ENCODE results near the gene APCDD1. TPM values are rescaled to one million over a fixed set of nuclear protein-coding genes. Genes with fewer than 3 reads are reported as not detected.

The APCDD1 gene
- total and polyA plus RNA-seq, 2 of the 8 experiments (the other 6 are each of a cell fraction or from before 2014, with no cell fraction given), result 2.6 to 3.6 TPM

DNA sequence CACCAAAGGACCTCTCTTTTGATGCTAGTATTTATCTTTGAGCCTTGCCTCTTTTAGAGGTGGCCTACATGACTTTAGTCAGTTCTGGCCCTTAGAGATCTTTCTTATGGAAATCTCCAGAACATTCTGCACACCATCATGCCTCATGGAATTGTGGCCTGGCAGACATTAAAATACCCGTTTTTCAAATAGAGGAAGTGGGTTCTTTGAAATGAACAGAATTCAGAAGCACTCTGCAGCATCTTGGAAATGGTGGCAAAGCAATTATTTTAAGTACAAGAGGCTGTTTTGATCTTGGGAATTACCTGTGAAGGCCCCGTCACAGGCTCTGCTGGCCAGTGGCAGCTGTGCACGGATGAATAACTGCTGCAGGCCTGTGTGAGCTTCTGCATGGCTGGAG is 40.7 kb upstream of the APCDD1 start:
- Histone ChIP-seq H3K4ac (replicated peaks; ENCODE audit: insufficient read length, low read depth, low read length) (no peak overlapping the region), H3K14ac (ENCODE audit: insufficient read length) (no peak overlapping the region), H3K4me1 (replicated peaks in 1 of 4; ENCODE audit: control insufficient read depth in 3 of 4, insufficient read depth in 4 of 4, low read length in 3 of 4) (peaks cover 0 to 5% (median 3%) of the 10 kb centered on the region in 4 experiments; a peak in 3 of 7 replicates), H4K8ac (ENCODE audit: extremely low read depth, insufficient read depth, low read length) (no peak overlapping the region), H3K18ac (ENCODE audit: extremely low read depth, low read length) (no peak overlapping the region), H2BK20ac (ENCODE audit: low read length) (no peak overlapping the region), H4K91ac (replicated peaks; ENCODE audit: insufficient read length, low read length) (no peak overlapping the region), H2BK5ac (ENCODE audit: low read depth, low read length) (no peak overlapping the region), H3K4me3 (ENCODE audit: extremely low read depth in 1 of 4, insufficient read depth in 2 of 4, low read depth in 3 of 4, low read length in 4 of 4) (no peak overlapping the region), H3K9ac (replicated peaks in 1 of 4; ENCODE audit: extremely low read depth in 1 of 4, low read depth in 3 of 4, low read length in 3 of 4) (no peak overlapping the region), H3K56ac (replicated peaks; ENCODE audit: insufficient read length, low read depth, low read length) (no peak overlapping the region), H2BK15ac (ENCODE audit: low read length) (no peak overlapping the region), H2AFZ (ENCODE audit: low read length) (no peak overlapping the region), H3K79me1 (ENCODE audit: low read depth, low read length) (no peaks in the 10 kb centered on the region), H2BK120ac (replicated peaks; ENCODE audit: low read depth, low read length) (no peak overlapping the region), H3K36me3 (ENCODE audit: control insufficient read depth in 2 of 4, insufficient read depth in 4 of 4, low read length in 3 of 4) (no peaks in the 10 kb centered on the region), H4K20me1 (replicated peaks in 1 of 2; ENCODE audit: control insufficient read depth in 1 of 2, insufficient read depth in 2 of 2, low read length in 2 of 2) (no peaks in the 10 kb centered on the region), H3K27ac (ENCODE audit: low read depth, low read length) (no peak overlapping the region), H3K23ac (ENCODE audit: insufficient read length) (no peak overlapping the region), H2AK5ac (ENCODE audit: low read depth, low read length) (no peak overlapping the region), H3K9me3 (ENCODE audit: insufficient read depth in 2 of 2, low read depth in 1 of 2, low read length in 1 of 2) (no peaks in the 10 kb centered on the region), H4K5ac (ENCODE audit: insufficient read length, low read depth, low read length) (no peak overlapping the region), H3K23me2 (ENCODE audit: low read depth, low read length) (no peaks in the 10 kb centered on the region), H3K27me3 (replicated peaks in 1 of 4; ENCODE audit: control insufficient read depth in 3 of 4, extremely low read depth in 1 of 4, insufficient read depth in 3 of 4, low read length in 3 of 4) (no peaks in the 10 kb centered on the region; a peak in 1 of 7 replicates), H3K79me2 (ENCODE audit: control insufficient read depth in 1 of 2, insufficient read depth in 2 of 2, low read length in 2 of 2) (no peaks in the 10 kb centered on the region), H2BK12ac (ENCODE audit: low read depth, low read length) (no peak overlapping the region), H3K4me2 (ENCODE audit: insufficient read depth in 1 of 2, low read depth in 2 of 2, low read length in 2 of 2) (no peak overlapping the region)
- ChIA-PET POLR2A (ENCODE audit: partially characterized antibody) (interaction anchor here (1.2 kb wide), 1 partner anchor 60 kb away, joined by 3 read pairs; no protein-coding TSS in a partner anchor), CTCF (ENCODE audit: partially characterized antibody) (interaction anchor here (0.8 kb wide), 1 partner anchor 11 kb away, joined by 3 read pairs; no protein-coding TSS in a partner anchor)
- DNase-seq (ENCODE audit: low read depth in 1 of 2, low spot score in 2 of 2), result no peak
- no peak for TF ChIP-seq EP300 (IDR thresholded peaks at IDR 0.05; ENCODE audit: borderline replicate concordance in 1 of 2, low read depth in 2 of 2, low read length in 2 of 2)
- TF ChIP-seq KDM5A (IDR thresholded peaks at IDR 0.05; ENCODE audit: low read length), result no peak
- TF ChIP-seq, protein P1, sequence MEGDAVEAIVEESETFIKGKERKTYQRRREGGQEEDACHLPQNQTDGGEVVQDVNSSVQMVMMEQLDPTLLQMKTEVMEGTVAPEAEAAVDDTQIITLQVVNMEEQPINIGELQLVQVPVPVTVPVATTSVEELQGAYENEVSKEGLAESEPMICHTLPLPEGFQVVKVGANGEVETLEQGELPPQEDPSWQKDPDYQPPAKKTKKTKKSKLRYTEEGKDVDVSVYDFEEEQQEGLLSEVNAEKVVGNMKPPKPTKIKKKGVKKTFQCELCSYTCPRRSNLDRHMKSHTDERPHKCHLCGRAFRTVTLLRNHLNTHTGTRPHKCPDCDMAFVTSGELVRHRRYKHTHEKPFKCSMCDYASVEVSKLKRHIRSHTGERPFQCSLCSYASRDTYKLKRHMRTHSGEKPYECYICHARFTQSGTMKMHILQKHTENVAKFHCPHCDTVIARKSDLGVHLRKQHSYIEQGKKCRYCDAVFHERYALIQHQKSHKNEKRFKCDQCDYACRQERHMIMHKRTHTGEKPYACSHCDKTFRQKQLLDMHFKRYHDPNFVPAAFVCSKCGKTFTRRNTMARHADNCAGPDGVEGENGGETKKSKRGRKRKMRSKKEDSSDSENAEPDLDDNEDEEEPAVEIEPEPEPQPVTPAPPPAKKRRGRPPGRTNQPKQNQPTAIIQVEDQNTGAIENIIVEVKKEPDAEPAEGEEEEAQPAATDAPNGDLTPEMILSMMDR (IDR thresholded peaks at IDR 0.05; ENCODE audit: control extremely low read depth in 1 of 3, insufficient read depth in 1 of 3, low read depth in 1 of 3, low read length in 3 of 3), result no peak
- no peak for TF ChIP-seq CTBP2 (IDR thresholded peaks at IDR 0.05; ENCODE audit: borderline replicate concordance, insufficient read depth, insufficient read length, low read length)
- TF ChIP-seq SUZ12 (IDR thresholded peaks at IDR 0.05; ENCODE audit: low read length), result no peak
- 96% methylated on average over 3 of the region's 3 CpGs; no CpG with 5 or more reads in 1 of the 2 experiments for WGBS, 2 experiments (ENCODE audit: extremely low coverage in 1 of 2, insufficient coverage in 1 of 2, insufficient read length in 1 of 2, insufficient replicate concordance in 2 of 2, low coverage in 1 of 2, low lambda C conversion rate in 2 of 2, missing lambda C conversion rate in 1 of 2)
- no peak for FAIRE-seq

All from H1 (cell line).